Vagina (tissue), 2 donors: ENCODE results near the gene SRSF12.

Experiments used
- POLR2A ChIP-seq, 2 donors: fragments of 450-650 bp; IDR thresholded peaks; one replicate each; pipeline ENCODE4 v1.6.1; 2017; ENCODE audit warnings: antibody characterized with exemption in 2 of 2, mild to moderate bottlenecking in 2 of 2, moderate library complexity in 2 of 2
- POLR2AphosphoS5 ChIP-seq, 2 donors: sonication (generic); formaldehyde crosslinking; IDR thresholded peaks; one replicate each; pipeline ENCODE4 v1.9.0; 2017; ENCODE audit warnings: antibody characterized with exemption in 2 of 2, mild to moderate bottlenecking in 2 of 2, low read depth in 1 of 2; ENCODE audit not compliant: insufficient read depth in 1 of 2
- TF ChIP-seq, protein P1 (sequence below), 3 experiments: fragments of 450-650 bp in 2 of 3; fragments of 200-600 bp in 1 of 3; sonication (generic) in 1 of 3; IDR thresholded peaks; one replicate each; pipeline ENCODE4 v1.5.1; 2017 to 2019; ENCODE audit warnings: antibody characterized with exemption in 3 of 3, mild to moderate bottlenecking in 2 of 3, moderate library complexity in 2 of 3

GRCh38 chr6:89081423-89082322, 36.2 kb downstream of the SRSF12 start:
- TF ChIP-seq POLR2AphosphoS5 (IDR thresholded peaks at IDR 0.05; ENCODE audit: insufficient read depth in 1 of 2, low read depth in 1 of 2) (peak; percentile 62 to 90), POLR2A (IDR thresholded peaks at IDR 0.05) (peak in 1 of 2 donors; percentile 76)
- TF ChIP-seq, protein P1, sequence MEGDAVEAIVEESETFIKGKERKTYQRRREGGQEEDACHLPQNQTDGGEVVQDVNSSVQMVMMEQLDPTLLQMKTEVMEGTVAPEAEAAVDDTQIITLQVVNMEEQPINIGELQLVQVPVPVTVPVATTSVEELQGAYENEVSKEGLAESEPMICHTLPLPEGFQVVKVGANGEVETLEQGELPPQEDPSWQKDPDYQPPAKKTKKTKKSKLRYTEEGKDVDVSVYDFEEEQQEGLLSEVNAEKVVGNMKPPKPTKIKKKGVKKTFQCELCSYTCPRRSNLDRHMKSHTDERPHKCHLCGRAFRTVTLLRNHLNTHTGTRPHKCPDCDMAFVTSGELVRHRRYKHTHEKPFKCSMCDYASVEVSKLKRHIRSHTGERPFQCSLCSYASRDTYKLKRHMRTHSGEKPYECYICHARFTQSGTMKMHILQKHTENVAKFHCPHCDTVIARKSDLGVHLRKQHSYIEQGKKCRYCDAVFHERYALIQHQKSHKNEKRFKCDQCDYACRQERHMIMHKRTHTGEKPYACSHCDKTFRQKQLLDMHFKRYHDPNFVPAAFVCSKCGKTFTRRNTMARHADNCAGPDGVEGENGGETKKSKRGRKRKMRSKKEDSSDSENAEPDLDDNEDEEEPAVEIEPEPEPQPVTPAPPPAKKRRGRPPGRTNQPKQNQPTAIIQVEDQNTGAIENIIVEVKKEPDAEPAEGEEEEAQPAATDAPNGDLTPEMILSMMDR (IDR thresholded peaks at IDR 0.05): no peak
